ENCODE results near the gene TEX28.
"Not testable (repeated sequence)": the region's sequence is repeated elsewhere in the genome, so short reads cannot be mapped to it uniquely, and the experiment has no call there.

Gene TEX28, protein sequence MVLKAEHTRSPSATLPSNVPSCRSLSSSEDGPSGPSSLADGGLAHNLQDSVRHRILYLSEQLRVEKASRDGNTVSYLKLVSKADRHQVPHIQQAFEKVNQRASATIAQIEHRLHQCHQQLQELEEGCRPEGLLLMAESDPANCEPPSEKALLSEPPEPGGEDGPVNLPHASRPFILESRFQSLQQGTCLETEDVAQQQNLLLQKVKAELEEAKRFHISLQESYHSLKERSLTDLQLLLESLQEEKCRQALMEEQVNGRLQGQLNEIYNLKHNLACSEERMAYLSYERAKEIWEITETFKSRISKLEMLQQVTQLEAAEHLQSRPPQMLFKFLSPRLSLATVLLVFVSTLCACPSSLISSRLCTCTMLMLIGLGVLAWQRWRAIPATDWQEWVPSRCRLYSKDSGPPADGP

DNA sequence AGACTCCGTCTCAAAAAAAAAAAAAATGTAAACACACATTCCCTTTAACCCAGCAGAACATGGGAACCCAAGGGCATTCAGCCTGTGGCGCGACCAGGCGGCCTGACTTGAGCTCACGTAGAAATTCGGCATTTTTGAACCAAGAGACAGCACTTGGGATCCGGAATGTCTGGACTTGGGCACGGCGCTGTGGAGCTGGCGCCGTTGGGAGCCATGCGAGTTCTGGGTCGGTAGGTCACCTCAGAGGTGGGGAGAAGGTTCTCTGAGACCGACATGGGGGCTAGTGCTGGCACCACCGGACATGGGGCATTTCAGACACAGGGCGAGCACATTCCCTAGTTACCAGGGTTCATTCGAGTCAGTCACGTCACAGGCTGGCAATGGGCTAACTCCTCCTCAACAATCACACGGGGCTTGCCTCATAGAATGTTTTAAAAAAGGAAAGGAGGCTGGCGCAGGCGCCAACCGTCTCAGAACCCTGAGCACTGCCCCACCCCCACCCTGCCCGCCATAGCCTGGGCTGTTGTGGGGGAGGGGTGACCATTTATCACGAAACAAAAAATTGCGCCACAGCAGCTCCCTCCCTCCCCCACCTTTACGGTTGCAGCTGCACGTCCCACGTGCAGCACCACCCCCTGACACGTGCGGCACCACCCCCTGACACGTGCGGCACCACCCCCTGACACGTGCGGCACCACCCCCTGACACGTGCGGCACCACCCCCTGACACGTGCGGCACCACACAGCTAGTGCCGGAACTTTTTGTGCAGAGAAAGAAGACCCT lies at the start of gene TEX28:
TSS of gene TEX28 (minus strand) at position 334 of the 784 bp plus-strand sequence. CDS start 3,007 bp downstream, outside the sequence.
- DNase-seq (ENCODE audit: low read depth in 2 of 2) = no peak

DNA sequence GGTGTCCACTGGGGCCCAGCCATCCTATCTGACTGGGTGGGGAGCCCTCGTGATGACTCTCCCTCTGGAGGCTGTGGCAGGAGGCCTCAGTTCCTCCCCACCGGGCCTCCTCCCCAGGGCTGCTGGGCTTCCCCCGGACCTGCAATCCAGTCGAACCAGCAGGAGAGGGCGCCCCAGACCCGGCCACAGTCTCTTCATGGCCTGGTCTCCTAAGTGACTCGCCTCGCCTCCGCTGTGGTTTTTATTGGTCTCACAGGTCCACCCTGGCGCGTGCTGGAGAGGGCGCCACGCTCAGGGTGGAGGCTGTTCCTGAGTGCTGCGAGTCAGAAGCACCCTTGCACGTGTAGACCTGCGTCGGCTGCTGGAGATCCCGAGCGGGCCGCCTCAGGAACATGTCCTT lies 48.7 kb upstream of the TEX28 start:
- not testable (repeated sequence) for DNase-seq (ENCODE audit: low read depth in 2 of 2)

DNA sequence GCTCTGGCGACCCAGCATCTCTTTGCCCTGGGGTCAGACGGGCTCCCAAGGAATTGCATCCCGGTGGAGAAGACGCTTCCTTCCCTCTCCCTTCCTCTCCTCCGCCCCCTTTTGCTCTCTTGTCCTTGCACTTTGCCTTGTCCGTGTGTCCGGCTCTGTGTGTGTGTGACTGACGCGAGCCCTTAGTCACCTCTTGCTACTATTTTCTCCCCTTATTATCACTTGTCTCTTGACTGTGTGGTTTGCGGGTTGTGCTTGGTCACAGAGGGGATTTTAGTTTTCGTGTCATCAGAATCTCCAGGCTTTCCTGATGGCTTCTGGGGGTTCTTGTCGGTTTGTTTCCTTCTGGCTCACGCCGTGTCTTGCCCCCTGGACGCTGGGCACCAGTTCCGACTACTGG lies 48.1 kb upstream of the TEX28 start:
- DNase-seq (ENCODE audit: low read depth in 2 of 2) = not testable (repeated sequence)

DNA sequence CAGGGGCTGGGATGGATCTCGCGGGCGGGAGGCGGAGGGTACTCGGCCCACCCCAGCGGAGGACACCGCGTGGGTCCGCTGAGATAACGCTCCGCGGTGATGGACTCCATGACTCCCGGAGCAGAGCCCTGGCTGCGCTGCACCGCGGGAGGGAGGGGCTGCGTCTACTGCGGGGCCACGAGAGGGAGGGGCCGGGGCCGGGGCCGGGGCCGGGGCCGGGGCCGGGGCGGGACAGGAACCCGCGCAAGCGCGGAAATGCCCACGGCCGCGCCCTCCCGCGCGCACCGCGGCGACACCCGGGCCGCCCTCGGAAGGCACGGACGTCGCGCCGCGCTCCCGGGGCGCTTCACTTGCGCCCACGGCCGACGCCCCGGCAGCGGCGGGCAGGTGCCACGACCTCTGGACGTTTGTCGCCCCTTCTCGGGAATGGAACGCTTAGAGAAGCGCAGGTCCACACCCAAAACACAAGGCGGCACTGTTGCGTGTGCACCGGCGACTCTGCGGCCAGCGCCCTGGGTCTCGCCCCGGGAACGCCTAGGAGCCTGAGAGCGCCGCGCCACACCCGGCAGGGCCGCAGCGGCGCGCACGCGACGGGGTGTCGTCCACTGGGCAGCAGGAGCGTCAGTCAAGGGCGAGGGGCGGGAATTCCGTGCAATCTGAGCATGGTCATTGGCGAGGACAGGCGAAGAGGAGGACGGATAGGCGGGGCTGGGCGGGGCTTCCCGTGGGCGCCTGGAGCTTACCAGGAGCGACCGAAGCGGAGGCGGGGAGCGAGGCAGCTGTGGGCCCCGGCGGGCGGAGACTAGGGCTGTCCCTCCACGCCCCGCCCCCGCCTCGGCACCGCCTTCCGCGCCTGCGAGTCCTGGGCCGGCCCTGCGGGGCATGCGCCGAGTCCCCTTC lies 46.7 kb upstream of the TEX28 start:
- DNase-seq (ENCODE audit: low read depth in 2 of 2) = not testable (repeated sequence)

DNA sequence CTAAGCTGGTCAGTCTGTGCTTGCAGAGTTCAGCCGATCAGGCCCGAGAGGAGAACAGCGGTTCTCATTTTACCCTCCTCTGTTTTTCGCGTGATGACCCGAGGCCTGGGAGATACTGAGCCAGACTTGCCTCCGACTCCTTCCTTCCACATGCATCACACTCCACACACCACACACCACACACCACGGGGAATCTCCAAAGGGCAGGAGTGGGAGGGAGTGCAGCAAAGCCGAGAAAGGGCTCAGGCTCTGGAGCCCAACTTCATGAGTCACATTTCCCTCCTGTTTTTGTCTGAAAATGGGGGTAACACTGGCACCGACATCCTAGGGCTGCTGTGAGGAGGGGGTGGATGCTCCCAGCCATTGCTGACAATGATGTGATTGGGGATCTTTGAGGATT lies 39.6 kb upstream of the TEX28 start:
- DNase-seq (ENCODE audit: low read depth in 2 of 2) = no peak

DNA sequence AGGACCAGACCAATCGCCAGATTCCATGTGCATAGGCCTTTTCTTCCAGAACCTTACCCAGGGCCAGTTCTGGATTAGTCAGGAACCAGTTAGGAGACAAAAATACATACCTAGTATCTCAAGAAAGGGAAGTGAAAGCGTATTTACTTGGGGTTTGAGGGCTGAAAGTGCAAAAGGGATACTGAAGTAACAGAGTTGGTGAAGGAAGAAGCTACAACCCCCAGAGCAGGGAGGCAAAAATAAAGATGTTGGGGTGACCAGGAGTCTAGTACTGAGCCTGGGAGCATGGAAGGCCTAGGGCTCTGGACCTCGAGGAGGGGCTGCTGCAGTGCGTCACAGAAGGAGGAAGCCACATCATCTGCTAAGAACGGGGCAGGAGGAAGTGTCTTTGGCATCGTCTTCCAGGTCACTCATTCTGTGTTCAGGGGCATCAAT lies 38.9 kb upstream of the TEX28 start:
- DNase-seq (ENCODE audit: low read depth in 2 of 2) = no peak

DNA sequence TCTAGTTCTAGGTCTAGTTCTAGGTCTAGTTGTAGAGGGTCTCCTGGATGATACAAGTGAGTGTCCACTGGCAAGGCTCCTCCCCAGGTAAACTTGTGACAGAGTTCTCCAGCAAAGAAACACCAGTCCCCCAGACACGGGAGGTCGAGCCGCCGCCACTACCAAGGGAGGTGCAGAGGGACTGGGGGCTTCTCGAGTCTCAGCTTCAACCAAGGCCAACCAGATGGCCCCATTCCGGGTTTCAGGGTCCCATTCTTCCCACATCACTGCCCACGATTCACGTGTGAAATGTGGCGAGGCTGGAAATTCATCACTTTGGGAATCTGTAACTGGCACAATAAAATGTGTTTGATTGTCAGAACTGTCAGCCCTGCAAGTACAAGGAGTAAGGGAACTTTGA lies 38.2 kb upstream of the TEX28 start:
- no peak for DNase-seq (ENCODE audit: low read depth in 2 of 2)

DNA sequence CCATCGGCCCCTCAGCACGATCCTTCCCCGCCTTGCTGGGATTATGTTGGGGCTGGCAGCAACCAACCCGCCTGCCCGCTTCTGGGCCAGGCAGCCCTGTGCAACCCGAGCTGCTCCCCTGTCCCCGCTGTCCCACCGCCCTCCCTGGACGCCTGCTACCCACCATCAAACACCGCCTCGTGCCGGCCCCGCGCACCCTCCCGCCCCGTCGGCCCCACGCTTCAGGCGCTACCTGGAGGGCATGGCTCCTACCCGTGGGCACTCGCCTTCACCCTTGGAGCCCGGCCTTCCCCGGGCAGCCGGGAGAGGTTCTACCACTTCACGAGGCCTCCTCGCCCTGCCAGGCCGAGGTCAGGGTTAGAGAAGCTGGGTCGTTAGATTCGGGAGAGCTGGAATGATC lies 37.6 kb upstream of the TEX28 start:
- no peak for DNase-seq (ENCODE audit: low read depth in 2 of 2)

DNA sequence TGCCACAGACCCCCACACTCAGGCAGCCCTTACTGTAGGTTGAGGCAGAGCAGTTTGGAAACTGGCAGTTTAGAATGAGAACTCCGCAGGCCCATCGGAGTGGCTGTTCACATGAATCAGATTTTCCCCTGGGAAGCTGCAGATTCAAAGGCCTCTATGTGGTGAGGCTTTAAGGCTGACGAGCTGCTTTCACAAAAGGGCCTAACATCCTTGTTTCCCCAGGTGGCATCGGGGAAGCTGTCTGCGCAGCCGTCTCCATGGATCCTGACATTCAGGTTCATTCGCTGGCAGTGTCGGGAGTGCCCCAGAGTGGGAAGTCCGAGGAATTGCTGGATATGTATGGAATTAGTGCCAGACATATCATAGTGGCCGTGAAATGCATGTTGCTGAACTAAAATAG lies 34.4 kb upstream of the TEX28 start:
- DNase-seq (ENCODE audit: low read depth in 2 of 2) = no peak

DNA sequence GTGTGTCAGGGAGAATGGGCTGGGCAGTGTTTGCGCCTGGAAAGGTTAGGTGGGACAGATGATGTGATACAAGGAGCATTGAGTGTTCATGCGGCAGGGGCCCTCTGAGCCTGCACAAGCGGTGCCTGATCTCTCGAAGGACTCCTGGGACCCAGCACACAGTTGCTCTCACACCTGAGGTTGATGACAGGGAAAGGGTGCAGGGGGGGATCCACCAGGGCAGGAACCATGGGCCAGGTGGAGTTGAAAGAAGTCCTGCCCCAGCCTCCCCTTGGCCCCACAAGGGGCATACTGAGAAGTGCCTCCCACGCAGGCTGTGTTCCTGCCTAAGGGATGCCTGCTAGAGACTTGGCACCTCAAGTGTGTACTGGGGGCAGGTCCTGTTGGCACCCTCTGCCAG lies 33.7 kb upstream of the TEX28 start:
- no peak for DNase-seq (ENCODE audit: low read depth in 2 of 2)

DNA sequence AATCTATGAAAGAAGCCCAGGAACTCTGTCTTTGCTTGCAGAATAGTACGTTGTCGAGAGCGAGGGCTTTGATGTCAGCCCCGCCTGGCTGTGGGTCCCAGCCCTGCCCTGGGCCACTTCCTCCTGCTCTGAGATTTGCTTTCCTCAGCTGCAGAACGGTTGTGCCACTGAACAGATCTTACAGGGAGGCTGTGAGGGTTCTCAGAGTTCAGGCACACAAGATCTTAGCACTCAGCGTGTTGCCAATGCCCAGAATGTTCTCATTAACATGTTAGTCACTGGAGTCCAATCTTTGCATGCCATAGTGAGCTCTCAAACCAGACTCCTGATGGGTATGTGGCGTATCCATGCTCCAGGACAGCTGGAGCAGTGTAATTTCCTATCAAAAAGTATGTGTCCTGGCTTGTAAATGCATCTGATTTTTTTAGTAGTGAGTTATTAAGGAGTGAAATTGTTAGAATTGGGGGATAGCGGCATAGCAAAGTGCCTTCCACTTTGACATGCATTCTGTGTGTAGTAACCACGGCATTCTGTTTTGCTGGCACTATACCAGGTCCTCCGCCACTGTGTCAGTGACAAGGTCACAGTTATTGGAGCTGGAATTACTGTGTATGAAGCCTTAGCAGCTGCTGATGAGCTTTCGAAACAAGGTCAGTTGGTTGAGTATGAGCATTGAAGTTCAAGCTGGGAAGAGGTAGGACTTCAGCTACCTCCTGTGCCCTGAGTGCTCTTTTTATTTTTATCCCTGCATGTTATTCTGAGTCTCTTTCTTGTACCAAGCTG lies 32.3 kb upstream of the TEX28 start:
- no peak for DNase-seq (ENCODE audit: low read depth in 2 of 2)

DNA sequence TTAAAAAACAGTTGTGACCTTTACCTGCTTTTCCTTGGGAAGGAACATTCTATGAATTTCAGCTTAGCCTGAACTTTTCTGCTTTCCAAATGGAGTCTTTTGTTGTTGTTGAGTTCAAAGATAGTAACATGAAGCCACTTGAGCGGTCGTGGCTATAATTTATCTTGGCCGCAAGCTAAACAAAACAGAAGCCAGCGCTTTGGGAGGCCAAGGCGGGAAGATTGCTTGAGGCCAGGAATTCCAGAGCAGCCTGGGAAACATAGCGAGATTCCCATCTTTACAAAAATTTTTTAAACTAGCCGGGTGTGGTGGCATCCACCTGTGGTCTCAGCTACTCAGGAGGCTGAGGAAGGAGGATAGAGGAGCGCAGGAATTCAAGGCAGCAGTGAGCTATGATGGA lies 30.6 kb upstream of the TEX28 start:
- no peak for DNase-seq (ENCODE audit: low read depth in 2 of 2)

DNA sequence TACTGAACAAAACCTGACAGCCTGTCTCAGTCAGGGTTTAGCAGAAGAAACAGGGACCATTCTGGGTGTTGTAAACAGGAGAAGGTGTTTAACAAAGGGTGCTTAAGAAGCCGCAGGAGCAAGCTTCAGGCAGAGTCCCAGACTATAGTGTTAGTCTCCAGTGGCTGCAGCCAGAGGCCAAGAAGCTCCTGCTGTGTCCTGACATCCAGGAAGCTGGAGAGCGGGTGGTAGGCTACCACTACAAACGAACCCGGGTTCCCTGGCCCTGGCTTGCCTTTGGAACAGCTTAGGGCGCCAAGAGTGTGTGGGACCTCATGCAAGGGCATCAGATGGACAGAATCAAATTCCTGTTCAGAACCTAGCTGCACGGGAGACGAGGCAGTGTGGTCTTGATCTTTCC lies 28.6 kb upstream of the TEX28 start:
- DNase-seq (ENCODE audit: low read depth in 2 of 2) = no peak

DNA sequence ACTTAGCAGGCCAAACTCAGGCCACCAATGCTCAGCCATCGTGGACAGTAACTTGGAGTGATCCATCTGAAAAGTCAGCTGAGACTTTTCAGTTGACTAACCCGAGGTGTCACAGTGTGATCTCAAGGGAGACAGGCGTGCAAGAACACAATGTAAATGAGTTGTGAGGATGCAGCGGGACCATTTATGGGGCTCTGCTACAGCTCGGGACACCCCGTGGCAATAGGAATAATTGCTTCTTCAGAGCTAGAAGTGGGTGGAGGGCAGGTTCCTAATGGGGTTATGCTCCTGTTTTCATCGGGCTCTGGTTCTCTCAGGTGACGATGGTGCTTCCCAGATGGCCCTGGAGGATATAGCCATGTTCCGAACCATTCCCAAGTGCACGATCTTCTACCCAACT lies 28.0 kb upstream of the TEX28 start:
- no peak for DNase-seq (ENCODE audit: low read depth in 2 of 2)

DNA sequence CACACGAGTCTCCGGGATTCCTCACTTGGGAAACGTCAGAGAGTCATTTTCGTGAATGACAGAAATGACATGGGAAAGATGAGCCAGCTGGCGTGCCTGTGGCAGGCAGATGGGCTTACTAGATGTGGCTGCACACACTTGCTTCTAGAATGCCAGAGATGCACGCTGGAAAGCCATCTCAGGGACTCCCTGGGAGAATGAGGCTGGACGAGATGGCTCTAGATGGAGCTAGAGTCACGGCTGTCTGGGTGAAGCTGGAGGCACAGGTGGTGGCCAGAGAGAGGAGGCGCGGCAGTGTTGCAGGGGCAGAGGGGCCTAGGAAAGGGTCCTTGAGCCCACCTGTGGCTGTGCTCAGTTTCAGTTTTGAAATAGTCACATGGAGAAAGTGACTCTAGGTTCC lies 26.7 kb upstream of the TEX28 start:
- DNase-seq (ENCODE audit: low read depth in 2 of 2) = no peak

DNA sequence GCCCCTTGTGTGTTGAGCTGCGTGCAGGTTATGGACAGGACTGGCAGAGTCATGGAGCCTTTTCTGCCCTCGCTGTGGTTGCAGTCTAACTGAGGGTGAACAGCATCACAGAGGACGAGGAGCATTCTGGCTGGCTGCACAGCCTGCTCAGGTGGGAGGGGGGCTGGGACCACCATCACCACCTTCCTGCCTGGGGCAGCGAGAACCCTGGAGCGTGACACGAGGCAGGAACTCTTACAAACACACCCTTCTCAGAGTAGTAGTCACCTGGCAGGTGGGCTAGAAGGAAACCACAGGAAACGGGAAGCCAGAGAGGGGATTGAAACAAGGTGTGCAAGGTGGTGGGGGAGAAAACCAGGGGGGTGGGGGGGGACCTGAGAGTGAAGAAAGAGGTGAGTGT lies 26.2 kb upstream of the TEX28 start:
- DNase-seq (ENCODE audit: low read depth in 2 of 2) = no peak

DNA sequence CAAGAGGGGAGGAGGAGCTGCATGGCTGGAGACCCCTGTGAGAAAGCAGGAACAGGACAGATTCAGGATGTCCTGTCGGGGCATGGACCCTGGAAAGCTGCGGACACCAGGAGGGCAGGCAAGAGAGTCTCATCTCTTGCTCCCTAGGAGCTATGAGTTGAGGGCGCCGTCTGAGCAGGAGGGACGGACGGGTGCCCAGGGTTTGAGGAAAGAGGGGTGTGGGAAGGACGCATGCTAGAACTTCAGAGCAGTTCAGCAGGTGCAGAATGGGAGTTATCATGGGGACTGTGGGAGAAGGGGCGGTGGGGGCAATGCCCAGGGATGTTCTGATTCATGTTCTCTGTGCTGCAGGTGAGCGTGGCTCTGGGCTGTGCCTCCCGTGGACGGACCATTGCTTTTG lies 25.5 kb upstream of the TEX28 start:
- no peak for DNase-seq (ENCODE audit: low read depth in 2 of 2)

DNA sequence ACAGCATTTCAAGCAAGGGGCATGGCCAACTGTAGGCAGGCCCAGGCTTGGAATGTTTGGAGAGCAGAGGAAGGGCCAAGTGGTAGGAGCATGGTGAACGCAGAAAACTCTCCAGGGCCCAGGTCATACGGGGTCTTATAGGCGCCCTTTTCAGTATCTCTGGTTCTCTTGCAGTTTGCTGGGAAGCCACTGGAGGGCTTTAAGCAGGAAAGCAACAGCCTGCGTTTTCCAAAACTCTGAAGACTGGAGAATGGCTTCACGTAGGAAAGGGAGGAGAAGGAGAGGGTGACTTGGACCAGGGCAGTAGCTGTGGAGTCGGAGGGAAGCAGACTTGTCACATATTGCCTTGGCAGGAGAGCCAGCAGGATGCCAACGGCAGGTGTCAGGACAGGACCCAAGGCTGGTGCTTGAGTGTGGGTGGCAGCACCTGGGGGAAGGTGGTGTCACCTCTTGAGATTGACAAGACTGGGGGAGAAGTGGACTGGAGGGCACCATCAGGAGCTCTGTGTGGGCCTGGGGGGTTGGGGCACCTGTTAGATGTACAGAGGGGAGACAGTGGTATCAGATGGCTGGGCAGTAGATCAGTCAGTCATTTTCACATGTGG lies 22.6 kb upstream of the TEX28 start:
- DNase-seq (ENCODE audit: low read depth in 2 of 2) = no peak

DNA sequence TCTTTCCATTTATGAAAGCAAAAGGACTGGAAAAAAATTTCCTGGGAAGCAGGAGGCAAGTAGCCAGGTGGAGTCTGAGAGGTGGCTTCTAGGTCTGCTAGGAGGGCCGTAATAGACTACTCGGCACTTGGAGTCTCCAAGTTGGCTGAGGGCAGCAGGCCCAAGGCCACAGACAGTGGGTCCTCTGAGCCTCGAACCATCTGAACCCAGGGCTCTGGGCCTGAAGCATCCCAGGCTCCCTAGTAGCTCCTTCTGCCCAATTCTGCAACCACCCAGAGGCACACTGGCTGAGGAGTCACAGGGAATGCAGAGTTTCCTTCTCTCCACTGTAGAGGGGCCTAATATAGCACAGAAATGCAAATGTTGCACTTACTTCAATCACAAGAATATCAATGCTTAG lies 20.5 kb upstream of the TEX28 start:
- no peak for DNase-seq (ENCODE audit: low read depth in 2 of 2)

DNA sequence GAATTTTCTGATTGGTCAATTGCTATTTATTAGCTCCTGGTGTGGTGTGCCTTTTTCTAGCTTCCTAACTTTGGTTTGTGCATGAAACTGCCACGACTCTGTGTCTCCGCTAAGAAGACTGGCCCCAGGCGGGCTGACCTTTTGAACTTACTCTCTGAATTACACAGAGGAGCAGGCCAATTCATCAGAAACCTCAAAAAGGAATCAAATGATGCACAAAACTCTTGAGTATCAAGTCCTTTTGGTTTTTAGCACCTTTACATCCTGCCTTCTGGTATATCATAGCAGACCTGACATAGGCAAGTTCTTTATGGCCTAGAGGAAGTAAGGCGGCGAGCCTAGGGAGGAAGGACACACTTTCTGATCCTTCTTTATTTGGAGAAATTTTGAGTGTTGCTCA lies 18.2 kb upstream of the TEX28 start:
- DNase-seq (ENCODE audit: low read depth in 2 of 2) = peak in 1 of 2 donors; percentile 21

DNA sequence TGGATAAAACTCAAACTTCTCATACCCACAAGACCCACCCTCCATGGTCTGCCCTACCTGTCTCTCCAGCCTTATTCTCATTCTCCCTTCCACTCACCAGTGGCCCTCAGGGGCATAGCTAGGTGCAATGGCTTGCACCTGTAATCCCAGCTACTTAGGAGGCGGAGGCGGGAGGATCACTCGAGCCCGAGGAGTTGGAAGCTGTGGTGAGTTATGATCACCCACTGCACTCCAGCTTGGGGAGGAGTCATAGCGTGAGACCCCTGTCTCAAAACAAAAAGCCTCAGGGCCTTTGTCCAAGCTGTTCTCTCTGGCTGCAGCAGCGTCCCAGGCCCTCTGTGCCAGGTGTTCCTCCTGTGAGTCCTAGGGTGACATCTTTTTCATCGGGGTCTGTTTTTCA lies 17.2 kb upstream of the TEX28 start:
- no peak for DNase-seq (ENCODE audit: low read depth in 2 of 2)

All from stimulated activated CD4-positive, alpha-beta T cell treated with anti-CD3 and anti-CD28 coated beads, Interleukin-4, amount 100 ng/mL, for 48 hours (primary cell).